SH-SY5Y (cell line): ENCODE results near the gene PRUNE1.

Source experiments
- GATA2 ChIP-seq: IDR thresholded peaks from 2 replicates; pipeline ENCODE4 v1.6.1; 2011; ENCODE audit warnings: mild to moderate bottlenecking, low read depth, low read length
- GATA3 ChIP-seq: IDR thresholded peaks from 2 replicates; pipeline ENCODE4 v1.6.1; 2011; ENCODE audit warnings: low read depth, mild to moderate bottlenecking, low read length, moderate library complexity

GRCh38 chr1:151037032-151037431, 28.8 kb downstream of the PRUNE1 start:
- TF ChIP-seq GATA2 (no peak), GATA3 (no peak)
